Neural cell (in vitro differentiated cells): ENCODE measurements around the gene ZHX3. TPM values are rescaled to one million over a fixed set of nuclear protein-coding genes. Genes with fewer than 3 reads are reported as not detected.

Experiments used
- H2AFZ ChIP-seq: fragments of 200-600, 300-800 bp; sonication (generic), shearing (Covaris generic); 2 replicates; pipeline ENCODE4 v1.6.0; 2014; ENCODE audit warnings: low read depth, mild to moderate bottlenecking, antibody characterized with exemption, low read length, moderate library complexity
- H3F3A ChIP-seq: fragments of 200-600 bp; shearing (Covaris generic); 2 replicates; pipeline ENCODE4 v1.6.1; 2016; ENCODE audit warnings: mild to moderate bottlenecking, moderate library complexity, mixed read lengths, antibody characterized with exemption, low read length; ENCODE audit not compliant: insufficient read depth, poor library complexity, severe bottlenecking
- H3K27ac ChIP-seq: fragments of 200-600, 300-800 bp; sonication (generic), shearing (Covaris generic); 2 replicates; pipeline ENCODE4 v1.5.1; 2014; ENCODE audit warnings: mild to moderate bottlenecking, low read length, moderate library complexity
- H3K27me3 ChIP-seq: fragments of 300-800, 200-600 bp; sonication (generic), shearing (Covaris generic); 2 replicates; pipeline ENCODE4 v1.6.0; 2014; ENCODE audit warnings: mild to moderate bottlenecking, low read depth, low read length, moderate library complexity; ENCODE audit not compliant: insufficient read depth
- H3K36me3 ChIP-seq: fragments of 300-800, 200-600 bp; sonication (generic), shearing (Covaris generic); 2 replicates; pipeline ENCODE4 v1.5.1; 2014; ENCODE audit warnings: mild to moderate bottlenecking, antibody characterized with exemption, low read length, moderate library complexity; ENCODE audit not compliant: insufficient read depth
- H3K4me2 ChIP-seq: fragments of 300-800, 200-600 bp; sonication (generic), shearing (Covaris generic); 2 replicates; pipeline ENCODE4 v1.6.0; 2014; ENCODE audit warnings: mild to moderate bottlenecking, low read length
- H3K4me3 ChIP-seq: fragments of 300-800, 200-600 bp; sonication (generic), shearing (Covaris generic); 2 replicates; pipeline ENCODE4 v1.5.1; 2014; ENCODE audit warnings: mild to moderate bottlenecking, low read length, moderate library complexity
- H3K79me2 ChIP-seq: fragments of 200-600 bp; shearing (Covaris generic); replicated peaks from 2 replicates; pipeline ENCODE4 v1.6.0; 2014; ENCODE audit warnings: mild to moderate bottlenecking, low read length, moderate library complexity; ENCODE audit not compliant: insufficient read depth
- H3K9ac ChIP-seq: fragments of 300-800, 200-600 bp; sonication (generic), shearing (Covaris generic); 2 replicates; pipeline ENCODE4 v1.6.1; 2016; ENCODE audit warnings: mild to moderate bottlenecking, low read length, mixed read lengths
- H3K9me2 ChIP-seq: fragments of 200-600 bp; shearing (Covaris generic); 2 replicates; pipeline ENCODE4 v1.6.1; 2016; ENCODE audit warnings: mild to moderate bottlenecking, low read length, mixed read lengths; ENCODE audit not compliant: insufficient read depth
- H3K9me3 ChIP-seq: fragments of 200-600, 300-800 bp; sonication (generic), shearing (Covaris generic); 2 replicates; pipeline ENCODE4 v1.6.1; 2016; ENCODE audit warnings: mild to moderate bottlenecking, mixed run types, low read length, moderate library complexity, mixed read lengths
- H4K20me1 ChIP-seq: fragments of 200-600 bp; shearing (Covaris generic); 2 replicates; pipeline ENCODE4 v1.6.1; 2016; ENCODE audit warnings: mild to moderate bottlenecking, mixed run types; ENCODE audit not compliant: insufficient read depth
- CTCF ChIP-seq: fragments of 450-650 bp; IDR thresholded peaks from 2 replicates; pipeline ENCODE4 v1.5.1; 2014; ENCODE audit warnings: antibody characterized with exemption, mild to moderate bottlenecking, moderate library complexity; ENCODE audit not compliant: poor library complexity, severe bottlenecking
- EP300 ChIP-seq: fragments of 450-650 bp; conservative IDR thresholded peaks from 2 replicates; pipeline ENCODE4 v1.6.1; 2014; ENCODE audit warnings: antibody characterized with exemption, mild to moderate bottlenecking, moderate library complexity; ENCODE audit not compliant: poor library complexity, severe bottlenecking
- EZH2 ChIP-seq: fragments of 200-600, 300-800 bp; shearing (Covaris generic), sonication (generic); IDR thresholded peaks from 2 replicates; pipeline ENCODE4 v1.6.1; 2014; ENCODE audit warnings: antibody characterized with exemption, low read length, borderline replicate concordance, mild to moderate bottlenecking; ENCODE audit not compliant: insufficient read depth, poor library complexity, severe bottlenecking
- MXI1 ChIP-seq: fragments of 450-650 bp; conservative IDR thresholded peaks from 2 replicates; pipeline ENCODE4 v1.6.1; 2014; ENCODE audit warnings: antibody characterized with exemption, mild to moderate bottlenecking; ENCODE audit not compliant: poor library complexity, severe bottlenecking
- POLR2AphosphoS5 ChIP-seq: IDR thresholded peaks from 2 replicates; pipeline ENCODE4 v1.6.1; 2012
- RAD21 ChIP-seq: fragments of 450-650 bp; conservative IDR thresholded peaks from 2 replicates; pipeline ENCODE4 v1.6.1; 2014; ENCODE audit warnings: antibody characterized with exemption, mild to moderate bottlenecking, moderate library complexity
- REST ChIP-seq: IDR thresholded peaks from 2 replicates; pipeline ENCODE4 v1.6.1; 2012; ENCODE audit warnings: borderline replicate concordance
- SMC3 ChIP-seq: fragments of 450-650 bp; conservative IDR thresholded peaks from 2 replicates; pipeline ENCODE4 v1.6.1; 2014; ENCODE audit warnings: antibody characterized with exemption, mild to moderate bottlenecking, moderate library complexity; ENCODE audit not compliant: poor library complexity
- TAF1 ChIP-seq: IDR thresholded peaks from 2 replicates; pipeline ENCODE4 v1.6.1; 2012; ENCODE audit warnings: low read depth
- polyA plus RNA-seq: library from polyadenylated mRNA; depleted of rRNA; stranded (reverse); fragments of >200 nt; gene quantifications from 2 replicates; pipeline ENCODE4 v1.2.3, GENCODE V29; 2014

The ZHX3 gene
- polyA plus RNA-seq, 1 donor from 2014 or later: 10.3 TPM

GRCh38 chr20:41279546-41280225, 37.8 kb downstream of the ZHX3 start:
- Histone ChIP-seq H3K4me2 (no peak overlapping the region), H3F3A (no peaks in the 10 kb centered on the region), H3K9ac (no peak overlapping the region), H3K9me3 (no peaks in the 10 kb centered on the region), H3K79me2 (no peaks in the 10 kb centered on the region), H2AFZ (no peak overlapping the region), H4K20me1 (no peaks in the 10 kb centered on the region), H3K27me3 (no peaks in the 10 kb centered on the region), H3K27ac (no peak overlapping the region), H3K36me3 (no peaks in the 10 kb centered on the region), H3K4me3 (no peak overlapping the region), H3K9me2 (no peaks in the 10 kb centered on the region)
- TF ChIP-seq MXI1 (no peak), RAD21 (no peak), POLR2AphosphoS5 (no peak), SMC3 (no peak), REST (no peak), TAF1 (no peak), EP300 (no peak), CTCF (no peak), EZH2 (no peak)

- H3K9ac ChIP-seq: no peak overlapping the region
- H3K36me3 ChIP-seq: no peaks in the 10 kb centered on the region
- no peak overlapping the region for H2AFZ ChIP-seq
- no peaks in the 10 kb centered on the region for H3K27me3 ChIP-seq
- no peaks in the 10 kb centered on the region for H3K9me2 ChIP-seq
- no peak overlapping the region for H3K4me2 ChIP-seq
- H3K79me2 ChIP-seq: no peaks in the 10 kb centered on the region
- no peak overlapping the region for H3K4me3 ChIP-seq
- no peaks in the 10 kb centered on the region for H3K9me3 ChIP-seq
- no peak for TF ChIP-seq EZH2
- TF ChIP-seq CTCF: no peak
- no peak for TF ChIP-seq POLR2AphosphoS5
- TF ChIP-seq REST: no peak
- TF ChIP-seq SMC3: no peak
- TF ChIP-seq TAF1: no peak
- TF ChIP-seq EP300: no peak
- TF ChIP-seq MXI1: no peak
- TF ChIP-seq RAD21: no peak
- H3K27ac ChIP-seq: no peak overlapping the region
- H4K20me1 ChIP-seq: no peaks in the 10 kb centered on the region
- no peaks in the 10 kb centered on the region for H3F3A ChIP-seq
Measured at GRCh38 chr20:41278936-41279335, 38.6 kb downstream of the ZHX3 start.
